NB4 (cell line): ENCODE results near the gene HLA-C.
"Not testable (repeated sequence)": the region's sequence is repeated elsewhere in the genome, so short reads cannot be mapped to it uniquely, and the experiment has no call there.

Experiments
- DNase-seq: peaks from one replicate; pipeline ENCODE4 v3.0.0; 2010; ENCODE audit warnings: low read depth
- H3K4me3 ChIP-seq: one replicate; pipeline ENCODE4 v1.5.1; 2011; ENCODE audit warnings: mild to moderate bottlenecking, low read depth, low read length, moderate library complexity
- MYC ChIP-seq: IDR thresholded peaks from 2 replicates; pipeline ENCODE4 v1.6.1; 2011; ENCODE audit warnings: low read depth, low read length
- POLR2A ChIP-seq: IDR thresholded peaks from 2 replicates; pipeline ENCODE4 v1.6.1; 2011; ENCODE audit warnings: mild to moderate bottlenecking; ENCODE audit not compliant: insufficient read length; ENCODE audit errors: extremely low read depth
- TF ChIP-seq, protein P1 (sequence below): IDR thresholded peaks from 2 replicates; pipeline ENCODE4 v1.6.1; 2011; ENCODE audit warnings: low read depth, low read length
- TF ChIP-seq, protein P2 (sequence below): IDR thresholded peaks from one replicate; pipeline ENCODE4 v1.5.1; 2012; ENCODE audit warnings: low read depth, low read length

Gene HLA-C

DNA sequence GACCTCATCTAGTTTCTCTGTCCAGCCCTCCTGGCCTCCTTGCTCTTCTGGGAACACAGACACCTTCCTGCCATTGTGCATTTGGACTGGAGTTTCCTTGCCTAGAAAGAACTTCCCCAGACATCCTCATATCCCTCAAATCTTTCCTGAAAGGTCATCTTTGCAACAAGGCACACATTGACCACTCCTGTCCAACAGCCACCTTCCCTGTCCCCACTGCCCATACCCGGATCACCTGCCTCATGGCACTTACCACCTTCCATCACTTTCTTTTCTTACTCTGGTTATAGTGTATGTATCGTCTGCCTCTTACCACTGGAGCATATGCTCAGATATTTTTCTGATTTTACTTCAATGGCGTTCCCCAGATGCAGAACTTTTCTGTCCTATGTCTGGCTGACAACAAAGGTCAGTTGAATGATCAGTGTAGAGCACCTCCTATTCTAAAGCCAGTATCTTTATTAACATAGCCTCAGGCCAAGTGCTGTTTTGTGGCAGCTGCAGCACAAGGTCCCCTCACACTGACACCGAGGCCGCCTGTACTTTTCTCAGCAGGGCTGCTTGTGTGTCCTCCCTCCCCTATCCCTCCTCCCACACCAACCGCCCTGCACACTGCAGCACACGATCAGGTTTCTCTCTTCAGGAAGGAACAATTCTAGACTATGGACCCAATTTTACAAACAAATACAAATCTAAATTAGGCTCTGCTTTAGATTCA lies 4.1 kb downstream of the HLA-C start:
- H3K4me3 ChIP-seq, result no peak overlapping the region
- TF ChIP-seq MYC (no peak), POLR2A (no peak)
- TF ChIP-seq, protein P1, sequence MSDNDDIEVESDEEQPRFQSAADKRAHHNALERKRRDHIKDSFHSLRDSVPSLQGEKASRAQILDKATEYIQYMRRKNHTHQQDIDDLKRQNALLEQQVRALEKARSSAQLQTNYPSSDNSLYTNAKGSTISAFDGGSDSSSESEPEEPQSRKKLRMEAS, result no peak
- TF ChIP-seq, protein P2, sequence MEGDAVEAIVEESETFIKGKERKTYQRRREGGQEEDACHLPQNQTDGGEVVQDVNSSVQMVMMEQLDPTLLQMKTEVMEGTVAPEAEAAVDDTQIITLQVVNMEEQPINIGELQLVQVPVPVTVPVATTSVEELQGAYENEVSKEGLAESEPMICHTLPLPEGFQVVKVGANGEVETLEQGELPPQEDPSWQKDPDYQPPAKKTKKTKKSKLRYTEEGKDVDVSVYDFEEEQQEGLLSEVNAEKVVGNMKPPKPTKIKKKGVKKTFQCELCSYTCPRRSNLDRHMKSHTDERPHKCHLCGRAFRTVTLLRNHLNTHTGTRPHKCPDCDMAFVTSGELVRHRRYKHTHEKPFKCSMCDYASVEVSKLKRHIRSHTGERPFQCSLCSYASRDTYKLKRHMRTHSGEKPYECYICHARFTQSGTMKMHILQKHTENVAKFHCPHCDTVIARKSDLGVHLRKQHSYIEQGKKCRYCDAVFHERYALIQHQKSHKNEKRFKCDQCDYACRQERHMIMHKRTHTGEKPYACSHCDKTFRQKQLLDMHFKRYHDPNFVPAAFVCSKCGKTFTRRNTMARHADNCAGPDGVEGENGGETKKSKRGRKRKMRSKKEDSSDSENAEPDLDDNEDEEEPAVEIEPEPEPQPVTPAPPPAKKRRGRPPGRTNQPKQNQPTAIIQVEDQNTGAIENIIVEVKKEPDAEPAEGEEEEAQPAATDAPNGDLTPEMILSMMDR, result no peak
- DNase-seq, result no peak

DNA sequence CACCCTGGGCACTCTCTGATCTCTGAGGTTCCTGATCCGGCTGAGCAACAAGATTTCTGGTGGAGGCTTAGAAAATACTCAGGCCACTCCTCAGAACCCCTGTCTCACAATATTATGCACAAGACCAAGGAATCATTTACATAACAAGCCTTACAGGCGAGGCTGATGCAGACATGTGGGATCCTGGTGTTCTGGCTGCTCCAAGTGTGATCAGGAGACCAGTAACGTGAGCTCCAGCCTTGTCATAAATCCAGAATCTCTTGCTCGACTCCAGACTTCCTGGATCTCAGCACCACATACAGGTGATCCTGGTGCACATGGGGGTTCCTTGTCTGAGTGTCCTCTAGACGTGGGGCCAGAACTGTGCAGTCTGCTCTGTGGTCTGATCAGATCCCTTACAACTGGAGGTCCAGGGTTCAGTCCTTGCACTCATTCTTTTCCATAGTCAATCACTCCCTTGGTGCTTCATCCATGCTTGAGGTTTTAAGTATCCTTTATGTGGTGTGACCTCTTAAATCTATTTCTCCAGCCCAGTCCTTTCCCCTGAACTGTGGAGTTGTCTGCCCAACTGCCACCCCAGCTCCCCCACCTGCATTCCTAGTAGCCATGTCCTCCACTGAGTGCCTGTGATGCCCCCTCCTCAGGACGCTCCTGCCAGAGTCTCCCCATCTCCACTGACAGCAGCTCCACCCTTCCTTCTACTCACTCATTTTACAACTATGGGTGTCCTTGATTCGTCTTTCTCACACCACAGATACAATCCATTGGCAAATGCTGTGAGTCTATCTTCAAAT lies 5.1 kb downstream of the HLA-C start:
- TF ChIP-seq, protein P1, result no peak
- TF ChIP-seq, protein P2, result no peak
- no peak for TF ChIP-seq POLR2A
- TF ChIP-seq MYC, result no peak
- no peak for DNase-seq
- no peak overlapping the region for H3K4me3 ChIP-seq

DNA sequence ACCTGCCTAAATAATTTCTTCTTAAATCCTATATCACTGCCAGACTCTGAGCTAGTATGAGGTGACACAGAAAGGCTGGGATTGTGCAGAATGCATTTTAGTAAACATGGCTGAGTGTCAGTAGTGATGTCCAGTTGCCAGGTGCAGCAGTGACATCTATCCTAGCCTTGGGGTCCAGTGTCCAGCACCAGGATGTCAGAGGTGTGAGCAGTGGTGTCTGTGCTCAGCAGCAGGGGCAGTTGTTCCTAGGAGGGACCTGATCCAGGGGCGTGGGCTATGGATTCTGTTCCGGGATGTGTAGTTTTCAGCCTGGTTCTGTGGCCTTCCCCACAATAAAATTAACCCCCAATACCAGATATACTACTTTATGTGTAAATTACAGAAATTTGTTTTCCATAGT lies 6.0 kb downstream of the HLA-C start:
- TF ChIP-seq, protein P2, result no peak
- no peak for TF ChIP-seq POLR2A
- TF ChIP-seq, protein P1, result no peak
- TF ChIP-seq MYC, result no peak
- no peak for DNase-seq
- H3K4me3 ChIP-seq, result no peak overlapping the region

DNA sequence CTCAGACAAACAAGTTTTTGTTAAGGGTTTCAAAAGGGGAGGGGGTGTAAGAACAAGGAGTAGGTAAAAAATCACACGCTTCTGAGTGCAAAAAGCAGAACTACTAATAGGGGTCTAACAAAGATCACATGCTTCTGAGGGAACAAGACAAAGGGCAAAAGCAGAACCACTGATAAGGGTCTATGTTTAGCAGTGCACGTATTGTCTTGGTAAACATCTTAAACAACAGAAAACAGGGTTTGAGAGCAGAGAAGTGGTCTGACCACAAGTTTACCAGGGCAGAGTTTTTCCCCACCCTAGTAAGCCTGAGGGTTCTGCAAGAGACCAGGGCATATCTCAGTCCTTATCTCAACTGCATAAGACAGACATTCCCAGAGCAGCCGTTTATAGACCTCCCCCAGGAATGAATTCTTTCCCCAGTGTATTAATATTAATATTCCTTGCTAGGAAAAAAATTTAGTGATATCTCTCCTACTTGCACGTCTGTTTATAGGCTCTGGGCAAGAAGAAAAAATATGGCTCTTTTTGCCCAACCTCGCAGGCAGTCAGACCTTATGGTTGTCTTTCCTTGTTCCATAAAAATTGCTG lies 8.5 kb downstream of the HLA-C start:
- H3K4me3 ChIP-seq, result not testable (repeated sequence)
- peak; percentile 15 for DNase-seq

DNA sequence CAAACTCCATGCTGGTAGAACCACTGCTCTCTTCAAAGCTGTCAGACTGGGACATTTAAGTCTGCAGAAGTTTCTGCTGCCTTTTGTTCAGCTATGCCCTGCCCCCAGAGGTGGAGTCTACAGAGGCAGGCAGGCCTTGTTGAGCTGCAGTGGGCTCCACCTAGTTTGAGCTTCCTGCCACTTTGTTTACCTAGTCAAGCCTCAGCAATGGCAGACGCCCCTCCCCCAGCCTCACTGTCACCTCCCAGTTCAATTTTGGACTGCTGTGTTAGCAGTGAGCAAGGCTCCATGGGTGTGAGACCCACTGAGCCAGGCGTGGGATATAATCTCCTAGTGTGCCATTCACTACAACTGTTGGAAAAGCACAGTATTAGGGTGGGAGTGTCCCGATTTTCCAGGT lies 11.9 kb downstream of the HLA-C start:
- not testable (repeated sequence) for DNase-seq, H3K4me3 ChIP-seq

DNA sequence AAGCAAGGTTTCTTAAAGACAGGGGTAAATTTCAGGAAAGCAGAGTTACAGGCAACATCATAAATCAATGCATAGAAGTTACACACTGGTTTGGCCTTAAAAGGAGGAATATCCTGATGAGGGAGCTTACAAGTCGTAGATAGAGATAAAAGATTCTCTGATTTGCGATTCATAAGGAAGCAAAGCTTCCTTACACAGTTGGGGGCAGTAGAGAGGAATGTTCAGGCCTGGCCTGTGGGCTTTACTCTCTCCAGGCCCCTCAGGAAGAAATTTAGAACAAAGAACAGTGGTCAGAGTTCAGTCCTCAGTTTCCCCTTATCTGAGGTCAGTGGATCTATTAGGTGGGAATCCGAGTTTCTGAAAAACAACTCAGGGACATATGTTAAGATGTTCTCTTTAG lies 19.3 kb downstream of the HLA-C start:
- TF ChIP-seq, protein P1, result no peak
- TF ChIP-seq, protein P2, result no peak
- no peak overlapping the region for H3K4me3 ChIP-seq
- no peak for DNase-seq

DNA sequence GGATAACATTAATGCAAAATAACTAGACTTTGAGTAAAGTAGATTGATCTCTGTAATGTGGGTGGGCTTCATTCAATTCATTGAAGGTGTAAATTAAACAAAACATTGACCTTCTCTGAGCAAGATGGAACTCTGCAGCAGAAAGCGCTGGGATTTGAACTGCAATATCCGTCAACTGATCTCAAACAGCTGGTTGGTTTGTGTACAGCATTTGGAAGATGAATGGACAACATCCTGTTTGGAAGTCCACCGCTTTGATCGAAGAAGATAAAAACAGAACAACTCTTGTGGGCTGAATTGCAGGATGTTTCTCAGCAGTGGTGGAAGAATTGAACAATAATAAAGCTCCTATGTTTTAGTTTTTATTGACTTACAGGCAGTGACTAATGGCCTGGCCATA lies 20.6 kb downstream of the HLA-C start:
- TF ChIP-seq, protein P2, result no peak
- TF ChIP-seq MYC (no peak), POLR2A (no peak)
- TF ChIP-seq, protein P1, result no peak
- no peak for DNase-seq
- H3K4me3 ChIP-seq, result no peak overlapping the region
